Gastroesophageal sphincter (tissue), 4 donors: Measurements from ENCODE around the gene STX5. TPM values are rescaled to one million over a fixed set of nuclear protein-coding genes. Genes with fewer than 3 reads are reported as not detected.

Experiments
- ATAC-seq: fragments of 150-250 bp; one replicate; pipeline ENCODE4 v1.9.1; 2016; ENCODE audit warnings: mild to moderate bottlenecking, moderate library complexity
- H3K27ac ChIP-seq, 4 donors: fragments of 200-600 bp; sonication (generic) in 3 of 4; 1 replicate in 3 of 4; 2 replicates in 1 of 4; pipeline ENCODE4 v1.5.1; 2016 to 2019
- H3K27me3 ChIP-seq: fragments of 200-600 bp; sonication (generic); one replicate; pipeline ENCODE4 v1.5.1; 2019
- H3K36me3 ChIP-seq, 2 donors: fragments of 200-600 bp; sonication (generic); one replicate each; pipeline ENCODE4 v1.5.1; 2019; ENCODE audit warnings: control low read depth in 1 of 2
- H3K4me1 ChIP-seq, 3 donors: fragments of 200-600 bp; sonication (generic); 1 replicate in 2 of 3; 2 replicates in 1 of 3; pipeline ENCODE4 v1.5.1; 2016 to 2019; ENCODE audit warnings: control low read depth in 2 of 3
- H3K4me3 ChIP-seq, 2 donors: fragments of 200-600 bp; sonication (generic); one replicate each; pipeline ENCODE4 v1.5.1; 2019; ENCODE audit warnings: mild to moderate bottlenecking in 1 of 2, moderate library complexity in 1 of 2
- H3K9me3 ChIP-seq, 3 donors: fragments of 200-600 bp; sonication (generic); one replicate each; pipeline ENCODE4 v1.5.1; 2017 to 2019; ENCODE audit warnings: control low read depth in 2 of 3
- CTCF ChIP-seq, 4 experiments: fragments of 200-600 bp in 2 of 4; fragments of 450-650 bp in 2 of 4; sonication (generic) in 1 of 4; IDR thresholded peaks; one replicate each; pipeline ENCODE4 v1.5.1; 2017 to 2019; ENCODE audit warnings: antibody characterized with exemption in 4 of 4, mild to moderate bottlenecking in 2 of 4, moderate library complexity in 2 of 4
- EP300 ChIP-seq: sonication (generic); formaldehyde crosslinking; IDR thresholded peaks from one replicate; pipeline ENCODE4 v1.6.1; 2017; ENCODE audit warnings: antibody characterized with exemption, mild to moderate bottlenecking
- POLR2A ChIP-seq, 2 donors: fragments of 450-650 bp; IDR thresholded peaks; one replicate each; pipeline ENCODE4 v1.6.1; 2017; ENCODE audit warnings: antibody characterized with exemption in 2 of 2, mild to moderate bottlenecking in 2 of 2, moderate library complexity in 1 of 2
- POLR2AphosphoS5 ChIP-seq: sonication (generic); formaldehyde crosslinking; IDR thresholded peaks from one replicate; pipeline ENCODE4 v1.6.1; 2017; ENCODE audit warnings: antibody characterized with exemption
- WGBS, 2 donors: methylation state at CpG; one replicate each; pipeline ENCODE4 v1.1.5; 2018; ENCODE audit warnings: low coverage in 1 of 2; 5-methylcytosine and 5-hydroxymethylcytosine counted together
- total RNA-seq, 4 donors: library from RNA; depleted of rRNA; stranded (reverse); fragments of >200 nt; gene quantifications; one replicate each; pipeline ENCODE4 v1.1.0, GENCODE V29; 2016

The STX5 gene
- total RNA-seq, 4 donors from 2014 or later, result 23.3 to 31.6 (median 27.8) TPM

- no peak for ATAC-seq
- H3K27me3 ChIP-seq, result no peaks in the 10 kb centered on the region
Observed at GRCh38 chr11:62794201-62794775, 37.6 kb downstream of the STX5 start.

GRCh38 chr11:62792202-62792575, 39.7 kb downstream of the STX5 start:
- ATAC-seq, result peak; percentile 25
- peak overlapping the region; percentile 86 for H3K4me3 ChIP-seq
- peaks cover 5 to 53% (median 27%) of the 10 kb centered on the region in 3 donors for H3K4me1 ChIP-seq
- no peaks in the 10 kb centered on the region for H3K27me3 ChIP-seq
- H3K36me3 ChIP-seq, result peaks cover 0 to 71% of the 10 kb centered on the region in 2 donors
- WGBS, 2 donors, result 9 to 16% methylated on average over 7 to 9 of the region's 11 CpGs
- peak overlapping the region; percentile 84 to 89 (median 86) for H3K27ac ChIP-seq
- H3K9me3 ChIP-seq, result no peaks in the 10 kb centered on the region
- no peak for TF ChIP-seq CTCF (IDR thresholded peaks at IDR 0.05)
- TF ChIP-seq EP300, result no peak
- no peak for TF ChIP-seq POLR2AphosphoS5
- no peak for TF ChIP-seq POLR2A (IDR thresholded peaks at IDR 0.05)

More at GRCh38 chr11:62794201-62794775, 37.6 kb downstream of the STX5 start:
- Histone ChIP-seq H3K27ac (peak overlapping the region in 2 of 4 donors; percentile 18 to 89), H3K4me1 (peaks cover 5 to 36% (median 20%) of the 10 kb centered on the region in 3 donors), H3K4me3 (no peak overlapping the region), H3K36me3 (peaks cover 0 to 87% of the 10 kb centered on the region in 2 donors), H3K9me3 (no peaks in the 10 kb centered on the region)
- 81 to 86% methylated on average over 4 to 5 of the region's 8 CpGs for WGBS, 2 donors
- TF ChIP-seq CTCF (IDR thresholded peaks at IDR 0.05), result no peak
- no peak for TF ChIP-seq POLR2AphosphoS5
- TF ChIP-seq POLR2A (IDR thresholded peaks at IDR 0.05), result no peak
- TF ChIP-seq EP300, result no peak

- ATAC-seq, result peak; percentile 83
- WGBS, 2 donors, result 0% methylated on average over 1 to 6 of the region's 58 CpGs
- peak within 1 kb of the TSS; percentile 86 for H3K4me3 ChIP-seq
- H3K36me3 ChIP-seq, result peaks cover 0 to 65% of the 10 kb centered on the region in 2 donors
- TF ChIP-seq POLR2AphosphoS5 (peak; percentile 88), EP300 (no peak), CTCF (IDR thresholded peaks at IDR 0.05) (peak in 3 of 4 experiments; percentile 26 to 49 (median 26)), POLR2A (IDR thresholded peaks at IDR 0.05) (peak; percentile 71 to 80)
- no peaks in the 10 kb centered on the region for H3K9me3 ChIP-seq
- H3K4me1 ChIP-seq, result peaks cover 5 to 53% (median 27%) of the 10 kb centered on the region in 3 donors
- no peaks in the 10 kb centered on the region for H3K27me3 ChIP-seq
- H3K27ac ChIP-seq, result peak within 1 kb of the TSS; percentile 84 to 89 (median 86)
Observed at GRCh38 chr11:62791501-62792201, 40.2 kb downstream of the STX5 start, which contains the start of gene TMEM223. TMEM223 (minus strand) TSS chr11:62792006; CDS start chr11:62791994, 12 bp downstream.

- TF ChIP-seq CTCF (IDR thresholded peaks at IDR 0.05) (no peak), POLR2AphosphoS5 (no peak), POLR2A (IDR thresholded peaks at IDR 0.05) (no peak)
- H3K4me3 ChIP-seq, result no peak overlapping the region
- peaks cover 7 to 66% (median 33%) of the 10 kb centered on the region in 3 donors for H3K4me1 ChIP-seq
- peaks cover 0 to 53% of the 10 kb centered on the region in 2 donors for H3K36me3 ChIP-seq
- WGBS, 2 donors, result 20 to 45% methylated on average over 1 to 2 of the region's 3 CpGs
- no peaks in the 10 kb centered on the region for H3K9me3 ChIP-seq
- H3K27me3 ChIP-seq, result no peaks in the 10 kb centered on the region
- no peak for ATAC-seq
- no peak overlapping the region for H3K27ac ChIP-seq
Observed at GRCh38 chr11:62789576-62789975, 42.3 kb downstream of the STX5 start.
